GM12892 (cell line): Measurements from ENCODE around the gene HEXA.

Source experiments
- POLR2A ChIP-seq: IDR thresholded peaks from 2 replicates; pipeline ENCODE4 v1.6.1; 2011; ENCODE audit warnings: low read depth, low read length, control low read depth
- POLR2AphosphoS5 ChIP-seq: IDR thresholded peaks from 2 replicates; pipeline ENCODE4 v1.6.1; 2011; ENCODE audit warnings: low read depth, low read length, control low read depth
- TAF1 ChIP-seq: IDR thresholded peaks from 2 replicates; pipeline ENCODE4 v1.6.1; 2011; ENCODE audit warnings: low read depth, mild to moderate bottlenecking, control low read depth, low read length, borderline replicate concordance

GRCh38 chr15:72344602-72345001 lies 31.2 kb downstream of the HEXA start:
- TF ChIP-seq POLR2A (no peak), POLR2AphosphoS5 (no peak), TAF1 (no peak)
